HPDE6-E6E7 (cell line): ENCODE measurements around the gene CRAT.

ENCODE experiments used
- DNase-seq: peaks from one replicate; pipeline ENCODE4 v3.0.0; 2011; ENCODE audit warnings: missing footprints; ENCODE audit errors: extremely low spot score

The CRAT gene

DNA sequence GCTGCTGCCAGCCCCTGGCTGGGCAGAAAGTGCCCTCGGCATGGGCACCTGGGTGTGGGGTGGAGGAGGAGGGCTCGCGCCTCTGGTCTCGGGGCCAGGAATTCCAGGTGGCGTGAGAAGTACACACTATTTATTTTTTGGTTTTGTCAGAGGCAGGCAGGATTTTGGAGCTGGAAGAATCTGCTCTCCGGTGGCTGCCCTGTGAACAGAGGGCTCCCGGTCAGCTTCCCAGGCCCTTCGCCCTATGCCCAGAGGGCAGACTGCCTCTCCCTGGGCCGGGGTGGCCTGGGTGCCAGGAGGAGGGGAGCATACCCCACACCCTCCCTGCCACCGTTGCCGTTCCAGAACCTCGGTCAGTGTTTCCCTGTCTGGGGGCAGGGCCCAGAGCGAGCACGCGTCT is 21.3 kb downstream of the CRAT start:
- DNase-seq, result no peak

DNA sequence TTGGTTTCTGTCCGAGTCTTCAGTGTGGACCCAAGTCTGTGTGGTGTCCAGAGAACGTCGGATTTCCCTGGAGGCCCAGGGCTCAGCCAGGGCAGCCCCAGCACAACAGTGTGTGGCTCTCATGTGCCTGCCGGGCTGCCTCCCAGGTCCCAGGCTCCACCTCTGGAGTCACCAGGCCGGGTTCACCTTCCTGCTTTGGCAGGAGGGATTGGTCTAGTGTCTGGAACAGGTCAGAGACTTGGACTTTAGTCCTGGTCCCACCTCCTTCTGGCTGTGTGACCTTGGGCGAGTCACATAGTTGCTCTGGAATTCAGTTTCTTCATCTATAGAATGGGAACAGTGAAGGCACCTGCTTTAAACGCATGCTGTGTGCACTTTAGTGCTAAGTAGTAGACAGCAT is 26.5 kb downstream of the CRAT start:
- DNase-seq, result no peak

DNA sequence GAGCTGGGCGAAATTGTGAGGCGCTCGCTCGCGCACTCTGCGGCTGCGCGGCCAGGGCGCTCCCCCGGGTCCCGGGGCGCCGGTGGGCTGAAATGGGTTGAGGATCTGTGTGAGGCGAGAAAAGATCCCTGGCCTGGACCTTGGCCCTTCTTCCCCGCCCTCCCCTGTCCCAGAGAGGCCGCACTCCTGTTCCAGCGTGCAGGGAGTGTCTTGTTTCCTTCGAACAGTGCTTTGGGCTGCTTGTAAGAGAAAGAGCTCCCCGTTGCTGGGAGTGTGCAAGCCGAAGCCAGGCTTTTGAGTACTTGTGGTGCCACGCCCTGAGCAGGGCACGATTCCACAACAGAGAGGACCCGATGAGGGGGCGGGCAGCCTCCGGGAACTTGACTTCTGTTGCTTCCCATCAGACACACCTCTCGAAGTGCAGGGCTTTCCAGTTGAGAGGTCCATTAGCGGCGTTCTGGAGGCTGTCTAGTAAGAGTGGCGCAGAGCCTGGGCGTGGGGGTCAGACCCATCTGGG is 29.1 kb downstream of the CRAT start:
- no peak for DNase-seq

DNA sequence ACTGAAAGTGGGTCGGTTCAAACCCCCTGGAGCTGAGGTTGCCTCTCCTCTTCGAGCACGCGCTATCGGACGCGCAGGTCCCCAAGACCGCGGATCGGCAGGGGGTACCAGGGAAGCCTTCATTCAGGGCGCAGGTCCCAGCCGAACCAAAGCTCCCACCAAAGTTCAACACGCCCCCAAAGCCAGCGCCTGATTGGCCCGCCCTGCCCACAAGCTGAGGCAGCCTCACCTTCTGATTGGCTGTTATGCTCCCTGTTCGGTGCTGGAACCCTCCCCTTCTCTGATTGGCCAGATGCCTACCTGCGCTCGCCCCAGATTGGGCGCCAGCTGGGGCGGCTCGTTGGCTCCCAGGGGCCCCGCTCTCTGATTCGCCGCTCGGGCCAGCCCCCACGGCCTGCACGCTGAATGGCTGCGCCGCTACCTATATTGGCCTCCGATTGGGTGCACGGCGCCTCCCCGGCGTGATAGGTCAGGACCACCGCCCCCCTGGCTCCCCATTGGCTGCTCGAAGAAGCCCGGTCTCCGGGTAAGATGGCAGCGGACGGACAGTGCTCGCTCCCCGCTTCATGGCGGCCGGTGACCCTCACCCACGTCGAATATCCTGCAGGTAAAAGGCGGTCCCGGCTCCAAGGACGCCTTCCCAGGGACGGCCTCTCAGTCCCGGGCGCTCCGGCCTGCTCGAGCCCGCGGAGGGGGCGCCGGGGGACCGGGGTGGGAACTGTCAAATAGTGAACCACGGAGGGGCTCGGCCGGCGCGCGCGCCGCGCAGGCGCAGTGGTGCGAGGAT is 29.8 kb downstream of the CRAT start, which contains the start of gene DOLPP1:
Gene DOLPP1, plus strand, starts transcription at position 511 of the 787 bp plus-strand sequence. Its CDS starts 21 bp downstream, at position 532.
- DNase-seq, result peak; percentile 100

DNA sequence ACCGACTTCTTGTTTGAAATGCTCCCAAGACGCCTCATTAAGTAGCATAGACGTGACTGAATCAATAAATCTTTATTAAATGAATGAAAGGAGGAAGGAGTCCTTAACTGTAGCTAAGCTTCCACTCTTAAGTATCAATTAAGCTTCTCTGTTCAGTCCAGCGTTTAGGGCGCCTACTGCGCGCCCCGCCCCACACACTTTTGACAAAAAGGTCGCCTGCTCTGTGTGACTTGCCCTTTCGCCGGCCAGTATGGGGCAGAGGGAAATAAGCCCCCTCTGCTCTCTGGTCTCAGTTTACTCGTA is 30.3 kb downstream of the CRAT start:
- DNase-seq, result no peak

DNA sequence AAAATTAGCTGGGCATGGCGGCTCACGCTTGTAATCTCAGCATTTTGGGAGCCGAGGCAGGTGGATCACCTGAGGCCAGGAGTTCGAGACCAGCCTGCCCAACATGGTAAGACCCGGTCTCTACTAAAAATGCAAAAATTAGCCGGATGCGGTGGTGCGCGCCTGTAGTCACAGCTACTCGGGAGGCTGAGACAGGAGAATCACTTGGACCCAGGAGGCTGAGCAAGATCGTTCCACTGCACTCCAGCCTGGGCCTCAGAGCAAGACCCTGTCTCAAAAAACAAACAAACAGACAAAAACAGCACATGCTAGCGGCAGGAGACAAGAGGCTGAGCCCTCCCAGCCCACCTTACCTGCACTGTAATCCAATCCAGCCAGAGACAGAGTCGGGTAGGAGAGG is 30.8 kb downstream of the CRAT start:
- DNase-seq, result no peak

DNA sequence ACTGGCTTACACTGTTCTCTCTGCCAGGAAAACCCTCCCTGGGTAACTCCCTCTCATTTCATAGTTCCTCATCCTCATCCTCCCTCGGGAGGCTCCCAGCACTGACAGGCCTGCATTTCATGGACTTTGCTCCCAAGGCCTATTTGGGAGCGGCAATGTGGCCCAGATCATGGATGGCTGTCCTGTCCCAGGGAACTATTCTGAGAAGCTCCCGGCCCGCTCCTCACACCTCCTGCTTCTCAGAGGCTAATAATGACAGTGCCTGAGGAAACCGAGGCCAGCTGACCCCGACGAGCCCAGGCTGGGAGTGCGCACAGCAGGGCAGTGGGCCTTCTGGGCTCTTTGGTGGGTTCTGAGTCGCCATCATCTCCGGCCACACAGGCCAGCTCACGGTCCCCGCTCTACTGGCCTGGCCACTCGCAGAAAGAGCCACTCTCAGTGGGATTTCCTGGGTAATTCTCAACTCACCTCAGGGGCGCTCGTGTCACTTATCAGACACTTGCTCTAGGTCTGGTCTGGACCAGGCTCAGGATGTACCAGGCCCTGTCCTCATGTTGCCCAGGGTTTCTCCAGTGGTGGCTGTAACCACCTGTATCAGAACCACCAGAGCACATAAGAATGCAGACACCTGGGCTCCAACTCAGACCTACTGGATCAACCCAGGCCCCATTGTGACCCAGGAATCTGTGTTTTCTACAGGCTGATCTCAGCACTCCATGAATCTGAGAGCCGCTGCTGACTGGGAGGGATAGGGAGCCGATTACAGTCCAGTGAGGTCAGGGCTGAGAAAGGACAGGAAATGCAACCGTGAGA is 31.7 kb downstream of the CRAT start:
- no peak for DNase-seq

DNA sequence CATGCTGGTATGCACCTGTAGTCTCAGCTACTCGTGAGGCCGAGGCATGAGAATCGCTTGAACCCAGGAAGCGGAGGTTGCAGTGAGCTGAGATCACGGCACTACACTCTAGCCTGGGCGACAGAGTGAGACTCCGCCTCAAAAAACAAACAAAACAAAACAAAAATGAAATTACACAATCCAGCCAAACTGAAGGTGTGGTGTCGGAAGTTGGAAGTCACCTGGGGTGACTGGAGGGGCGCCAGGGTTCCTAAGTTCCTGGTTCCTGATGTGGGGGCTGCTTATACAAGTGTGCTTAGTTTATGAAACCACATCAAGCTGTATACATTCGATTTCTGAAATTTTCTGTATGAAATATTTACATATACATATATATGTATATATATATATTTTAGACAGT is 33.4 kb downstream of the CRAT start:
- no peak for DNase-seq

DNA sequence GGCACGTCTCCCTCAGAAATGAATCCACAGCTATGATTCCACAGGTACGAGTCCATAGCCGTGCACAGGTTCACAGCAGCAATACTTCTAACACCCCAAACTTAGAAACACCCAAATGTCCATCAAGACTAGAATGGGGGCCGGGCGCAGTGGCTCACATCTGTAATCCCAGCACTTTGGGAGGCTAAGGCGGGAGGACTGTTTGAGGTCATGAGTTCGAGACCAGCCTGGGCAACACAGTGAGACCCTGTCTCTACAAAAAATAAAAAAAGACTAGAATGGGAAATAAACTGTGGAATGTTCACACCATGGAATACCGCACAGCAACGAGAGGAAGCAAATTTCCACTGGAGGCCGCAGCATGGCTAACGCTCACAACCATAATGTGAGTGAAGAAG is 34.0 kb downstream of the CRAT start:
- DNase-seq, result no peak

DNA sequence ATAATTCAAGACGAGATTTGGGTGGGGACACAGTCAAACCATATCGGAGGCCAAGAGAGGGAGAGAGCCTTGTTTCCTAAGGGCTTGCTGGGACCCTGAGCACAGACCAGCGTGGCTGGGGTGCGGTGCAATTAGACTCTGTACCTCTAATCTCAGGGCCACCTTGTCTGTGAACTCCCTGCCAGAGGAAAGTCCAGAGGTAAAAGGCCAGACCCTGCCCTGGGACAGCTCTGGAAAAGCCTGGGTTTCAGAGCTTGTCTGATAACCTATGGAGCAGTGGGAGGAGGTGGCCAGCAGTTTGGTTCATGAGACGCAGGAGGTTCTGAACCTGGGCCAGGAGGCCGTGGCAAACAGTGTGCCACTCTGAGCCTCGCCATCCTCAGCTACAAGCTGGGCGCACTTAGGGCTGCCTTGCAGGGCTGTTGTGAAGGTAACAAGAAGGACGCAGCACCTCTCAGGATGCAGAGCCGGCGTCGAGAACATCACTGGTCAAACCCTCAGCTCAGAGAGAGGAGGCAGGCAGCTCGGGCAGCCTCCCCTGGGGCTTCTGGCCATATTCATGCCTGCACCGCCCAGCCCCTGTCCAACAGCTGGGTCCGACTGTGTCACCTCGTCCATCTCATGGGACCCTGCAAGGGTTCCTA is 34.5 kb downstream of the CRAT start:
- DNase-seq, result no peak

DNA sequence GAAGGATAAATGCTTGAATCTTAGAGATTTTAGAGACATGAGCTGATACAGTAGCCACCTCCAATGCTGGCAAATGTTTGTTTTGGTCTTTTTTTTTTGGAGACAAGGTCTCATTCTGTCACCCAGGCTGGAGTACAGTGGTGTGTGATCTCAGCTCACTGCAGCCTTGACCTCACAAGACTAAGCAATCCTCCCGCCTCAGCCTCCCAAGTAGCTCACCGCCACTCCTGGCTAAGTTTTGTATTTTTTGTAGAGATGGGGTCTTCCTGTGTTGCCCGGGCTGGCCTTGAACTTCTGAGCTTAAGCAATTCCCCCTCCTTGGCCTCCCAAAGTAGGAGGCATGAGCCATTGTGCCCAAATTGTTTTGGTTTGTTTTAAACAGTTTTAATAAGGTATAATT is 36.5 kb downstream of the CRAT start:
- DNase-seq, result no peak

DNA sequence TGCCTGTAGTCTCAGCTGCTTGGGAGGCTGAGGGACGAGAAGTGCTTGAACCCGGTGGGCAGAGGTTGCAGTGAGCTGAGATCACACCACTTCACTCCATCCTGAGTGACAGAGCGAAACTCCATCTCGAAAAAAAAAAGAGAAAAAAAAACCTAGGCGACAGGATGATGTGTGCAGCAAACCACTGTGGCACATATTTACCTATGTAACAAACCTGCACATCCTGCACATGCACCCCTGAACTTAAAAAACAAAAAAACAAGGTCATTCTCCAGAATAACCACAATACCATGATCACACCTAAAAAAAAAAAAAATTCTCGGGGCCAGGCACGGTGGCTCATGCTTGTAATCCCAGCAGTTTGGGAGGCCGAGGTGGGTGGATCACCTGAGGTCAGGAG is 37.2 kb downstream of the CRAT start:
- DNase-seq, result no peak

DNA sequence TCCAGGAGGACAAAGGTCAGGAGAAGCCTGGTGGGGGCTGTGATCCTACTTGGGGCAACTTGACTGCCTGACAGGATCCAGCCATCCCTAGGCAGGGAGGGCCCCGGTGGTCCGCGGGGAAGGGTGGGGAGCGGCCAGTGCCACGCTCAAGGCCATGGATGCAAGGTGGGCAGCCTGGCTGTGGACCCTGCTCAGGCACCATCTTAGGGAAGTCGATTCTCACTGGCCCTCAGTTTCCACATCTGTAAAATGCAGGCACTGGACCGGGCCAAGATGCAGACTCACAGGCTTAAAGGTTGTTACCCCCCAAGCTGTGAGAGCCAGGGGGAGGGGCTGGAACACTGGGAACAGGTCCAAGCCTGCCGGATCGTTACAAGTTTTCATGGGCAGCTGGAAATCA is 38.4 kb downstream of the CRAT start:
- DNase-seq, result no peak

DNA sequence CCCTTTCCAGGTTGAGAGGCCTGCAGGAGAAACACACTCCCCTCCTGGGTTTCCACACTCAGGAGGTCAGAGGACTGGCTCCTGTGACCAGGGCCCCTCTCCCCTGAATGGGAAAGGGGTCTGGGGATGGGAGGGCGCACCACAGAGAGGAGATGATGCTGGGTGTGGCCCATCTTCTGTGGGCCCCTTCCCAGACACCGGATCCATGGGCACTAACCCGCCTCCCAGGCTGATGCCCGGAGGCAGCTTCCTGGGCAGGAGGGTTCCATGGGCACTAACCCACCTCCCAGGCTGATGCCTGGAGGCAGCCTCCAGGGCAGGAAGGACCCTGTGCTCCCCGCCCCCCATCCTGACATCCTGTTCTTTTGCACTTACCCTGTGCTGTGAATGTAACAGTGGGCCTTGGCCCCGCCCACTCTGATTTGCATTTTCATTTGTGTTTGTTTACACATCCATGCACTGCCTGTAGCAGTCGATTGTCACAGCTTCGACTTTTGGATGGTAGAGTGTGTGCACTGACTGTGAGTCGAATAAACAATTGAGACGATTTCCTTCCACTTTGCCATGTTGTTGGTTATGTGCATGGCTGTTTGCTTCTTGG is 39.0 kb downstream of the CRAT start:
- no peak for DNase-seq

DNA sequence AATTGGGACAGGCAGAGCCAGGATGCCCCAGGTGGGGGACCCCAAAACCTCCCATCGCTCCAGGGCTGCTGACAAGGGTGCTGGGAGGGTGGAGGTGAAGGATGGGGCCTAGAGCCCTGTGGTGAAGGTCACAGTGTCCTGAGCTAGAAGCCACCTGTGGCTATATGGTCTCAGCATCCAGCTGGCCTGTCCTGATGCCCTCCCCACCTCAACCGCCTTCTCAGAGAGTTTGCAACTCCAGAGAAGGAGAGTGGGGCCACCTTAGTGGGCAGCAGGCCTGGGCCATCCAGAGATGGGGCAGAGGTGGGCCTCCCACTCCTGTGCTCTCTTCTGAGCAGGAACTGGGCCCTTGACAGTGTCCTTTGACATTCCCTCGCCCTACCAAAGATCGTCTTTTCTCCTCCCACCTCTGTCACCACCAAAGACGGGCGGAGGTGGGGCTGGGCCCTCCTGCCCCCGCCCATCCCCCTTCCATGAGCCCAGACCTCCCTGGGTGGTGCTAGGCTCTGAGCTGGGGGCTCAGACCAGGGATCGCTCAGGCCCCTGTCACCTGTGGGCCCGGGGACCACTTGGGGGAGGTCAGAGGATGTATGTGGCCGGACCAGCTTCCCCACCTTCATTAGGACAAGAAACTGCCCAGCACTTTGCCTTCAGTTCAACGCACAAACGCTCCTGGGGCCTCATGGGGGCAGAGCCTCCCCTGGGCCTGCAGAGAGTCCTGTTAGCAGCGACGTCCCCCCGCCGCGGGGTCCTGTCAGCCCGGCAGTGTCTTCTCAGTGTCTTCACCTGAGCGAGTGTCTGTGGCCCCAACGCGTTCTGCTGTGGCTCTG is 39.7 kb downstream of the CRAT start:
- no peak for DNase-seq

DNA sequence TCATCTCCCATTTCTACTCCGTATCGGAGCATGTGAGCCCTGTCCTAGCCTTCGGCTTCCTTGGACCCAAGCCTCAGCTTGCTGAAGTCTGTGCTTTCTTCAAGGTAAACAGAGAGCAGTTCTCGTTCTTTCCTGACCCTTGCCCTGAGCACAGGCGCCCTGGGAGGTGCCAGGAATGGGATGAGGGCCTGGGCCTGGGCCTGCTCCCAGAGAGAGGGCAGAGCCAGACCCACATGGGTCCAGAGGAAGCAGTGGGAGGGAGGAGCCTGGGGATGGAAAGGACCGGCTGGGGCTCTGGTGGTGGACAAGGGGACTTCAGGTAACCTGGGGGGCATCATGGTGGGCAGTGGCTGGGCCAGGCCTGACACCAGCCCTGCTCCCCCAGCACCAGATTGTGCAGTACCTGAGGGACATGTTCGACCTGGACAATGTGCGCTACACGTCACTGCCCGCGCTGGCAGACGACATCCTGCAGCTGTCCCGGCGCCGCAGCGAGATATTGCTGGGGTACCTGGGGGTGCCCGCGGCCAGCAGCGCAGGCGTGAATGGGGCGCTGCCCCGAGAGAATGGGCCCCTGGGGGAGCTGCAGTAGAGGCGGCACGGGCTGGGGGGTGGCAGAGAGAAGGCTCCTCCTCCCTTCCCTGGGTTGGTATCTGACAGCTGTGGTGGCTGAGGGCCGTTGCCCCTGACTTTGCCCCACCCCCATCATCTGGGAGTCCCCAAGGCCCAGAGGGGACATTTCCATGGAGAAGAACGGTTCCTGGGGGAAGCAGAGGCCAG is 40.5 kb downstream of the CRAT start:
- DNase-seq, result no peak

DNA sequence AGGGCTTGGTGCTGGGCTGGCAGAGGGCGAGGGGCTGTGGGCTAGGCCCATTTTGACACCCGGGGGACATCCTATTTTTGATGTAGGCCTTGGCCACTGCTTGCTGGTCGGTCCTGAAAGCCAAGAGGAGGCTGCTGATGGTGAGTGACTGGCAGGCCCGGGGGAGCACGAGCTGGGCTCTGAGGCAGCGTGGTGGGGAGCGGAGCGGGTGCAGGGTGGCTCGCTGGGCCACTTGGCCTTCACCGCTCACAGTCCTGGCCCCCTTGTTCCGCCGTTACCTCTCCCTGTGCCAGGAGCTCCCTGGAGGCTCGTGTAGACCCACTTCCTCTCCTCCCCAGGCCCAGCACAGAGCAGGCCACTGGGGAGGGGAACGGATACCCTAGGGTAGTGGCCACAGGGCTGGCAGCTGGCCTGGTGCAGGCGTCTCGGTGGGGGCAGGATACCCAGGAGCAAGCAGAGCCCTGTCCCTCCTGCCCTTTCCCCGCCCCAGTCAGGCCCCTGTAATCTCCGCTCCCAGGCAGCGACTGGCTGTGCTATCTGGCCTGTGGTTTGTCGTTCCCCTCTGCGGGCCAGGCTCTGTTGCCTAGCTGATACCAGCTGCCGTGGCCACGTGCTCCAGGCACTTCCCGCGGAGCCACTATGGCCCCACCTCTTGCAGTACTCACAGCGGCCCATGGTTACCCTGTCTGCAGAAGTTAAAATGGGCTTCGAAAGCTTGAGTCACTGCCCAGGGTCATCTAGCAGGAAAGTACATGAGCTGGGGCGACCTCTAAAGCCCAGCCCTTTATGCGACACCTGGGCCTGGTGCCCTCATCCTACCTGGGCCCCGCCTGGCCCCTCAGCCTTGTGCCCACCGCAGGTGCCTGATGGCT is 41.4 kb downstream of the CRAT start:
- DNase-seq, result no peak

DNA sequence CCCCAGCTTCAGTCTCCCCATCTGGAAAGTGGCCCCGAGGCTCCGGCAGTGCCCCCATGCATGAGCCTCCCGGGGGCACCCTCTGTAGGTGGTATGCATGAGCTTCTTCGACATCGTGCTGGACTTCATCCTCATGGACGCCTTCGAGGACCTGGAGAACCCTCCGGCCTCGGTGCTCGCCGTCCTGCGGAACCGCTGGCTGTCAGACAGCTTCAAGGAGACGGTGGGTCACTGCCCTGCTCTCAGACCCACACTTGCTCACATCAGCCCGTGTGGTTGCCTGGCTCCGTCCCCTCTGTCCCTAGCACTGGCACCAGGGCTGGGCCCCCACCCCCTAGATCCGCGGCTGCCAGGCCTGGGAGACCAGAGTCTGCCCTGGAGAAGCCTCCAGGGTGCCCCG is 42.5 kb downstream of the CRAT start:
- DNase-seq, result no peak

DNA sequence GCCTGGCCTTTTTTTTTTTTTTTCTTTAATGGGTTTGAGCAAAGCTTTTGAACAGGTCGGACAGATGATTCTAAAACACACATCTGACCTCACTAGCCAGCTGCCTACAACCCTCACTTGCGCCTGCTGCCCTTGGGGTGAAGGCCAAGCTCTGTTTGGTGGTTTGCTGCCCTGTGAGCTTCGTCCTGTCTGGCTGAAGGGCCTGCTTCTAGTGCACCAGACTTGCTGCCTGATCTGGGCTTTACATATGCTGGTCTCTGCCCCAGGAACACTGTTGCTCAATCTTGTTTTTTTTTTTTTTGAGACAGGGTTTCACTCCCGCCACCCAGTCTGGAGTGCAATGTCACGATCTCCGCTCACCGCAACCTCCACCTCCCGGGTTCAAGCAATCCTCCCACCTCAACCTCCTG is 46.1 kb downstream of the CRAT start:
- no peak for DNase-seq

DNA sequence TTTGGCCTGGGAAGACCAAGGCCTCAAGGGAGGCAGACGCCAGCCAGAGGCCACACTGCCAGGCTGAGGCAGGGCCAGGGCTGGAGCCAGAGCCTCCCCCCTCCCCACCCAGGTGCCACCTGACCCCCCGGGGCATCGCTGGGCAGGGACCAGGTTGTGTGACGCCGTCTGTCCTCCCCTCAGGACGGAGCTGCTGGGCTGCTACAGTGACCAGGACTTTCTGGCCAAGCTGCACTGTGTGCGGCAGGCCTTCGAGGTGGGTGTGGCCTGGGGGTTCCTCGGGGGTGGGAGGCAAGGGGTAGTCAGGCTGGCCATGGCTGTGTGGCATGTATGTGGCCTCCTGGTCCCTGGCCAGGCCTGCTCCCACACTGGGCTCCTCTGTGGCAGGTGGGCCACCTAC is 47.5 kb downstream of the CRAT start:
- DNase-seq, result no peak
